ENCODE measurements around the gene FAM13A.

Gene FAM13A

DNA sequence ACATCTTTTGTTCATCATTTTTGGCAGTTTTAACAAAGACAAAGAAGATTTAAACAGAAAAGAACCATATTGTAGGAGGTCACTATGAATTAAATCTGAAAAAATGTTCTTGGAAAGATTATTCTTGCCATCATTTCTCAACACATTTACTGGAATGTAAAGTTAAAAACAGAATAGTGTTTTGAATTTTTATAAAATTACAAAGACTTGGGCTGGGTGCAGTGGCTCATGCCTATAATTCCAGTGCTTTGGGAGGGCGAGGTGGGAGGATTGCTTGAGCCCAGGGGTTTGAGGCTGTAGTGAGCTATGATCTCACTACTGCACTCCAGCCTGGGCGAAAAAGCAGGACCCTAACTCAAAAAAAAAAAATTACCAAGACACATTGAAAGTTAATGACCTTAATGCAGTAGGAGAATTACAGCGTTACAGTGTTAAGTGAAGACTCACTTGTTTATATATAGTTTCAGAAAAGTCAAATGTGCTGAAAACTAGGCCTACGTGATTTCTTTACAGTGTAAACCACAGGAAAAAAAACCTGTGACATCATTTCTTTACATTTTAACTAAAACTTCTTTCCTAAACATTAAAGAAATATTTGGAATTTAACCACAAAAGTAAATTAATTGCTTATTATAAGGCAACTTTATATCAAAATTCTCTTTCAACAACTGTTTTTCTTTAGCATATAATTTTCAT, 7.9 kb downstream of the FAM13A start:
- Histone ChIP-seq H3K27me3 (ENCODE audit: insufficient read depth, poor library complexity, severe bottlenecking) (no peaks in the 10 kb centered on the region), H3K27ac (replicated peaks) (no peak overlapping the region), H3K4me3 (replicated peaks; ENCODE audit: insufficient read depth, low read length) (no peak overlapping the region)
- no peak for TF ChIP-seq GABPA (IDR thresholded peaks at IDR 0.05; ENCODE audit: low read depth)
- TF ChIP-seq, protein P1, sequence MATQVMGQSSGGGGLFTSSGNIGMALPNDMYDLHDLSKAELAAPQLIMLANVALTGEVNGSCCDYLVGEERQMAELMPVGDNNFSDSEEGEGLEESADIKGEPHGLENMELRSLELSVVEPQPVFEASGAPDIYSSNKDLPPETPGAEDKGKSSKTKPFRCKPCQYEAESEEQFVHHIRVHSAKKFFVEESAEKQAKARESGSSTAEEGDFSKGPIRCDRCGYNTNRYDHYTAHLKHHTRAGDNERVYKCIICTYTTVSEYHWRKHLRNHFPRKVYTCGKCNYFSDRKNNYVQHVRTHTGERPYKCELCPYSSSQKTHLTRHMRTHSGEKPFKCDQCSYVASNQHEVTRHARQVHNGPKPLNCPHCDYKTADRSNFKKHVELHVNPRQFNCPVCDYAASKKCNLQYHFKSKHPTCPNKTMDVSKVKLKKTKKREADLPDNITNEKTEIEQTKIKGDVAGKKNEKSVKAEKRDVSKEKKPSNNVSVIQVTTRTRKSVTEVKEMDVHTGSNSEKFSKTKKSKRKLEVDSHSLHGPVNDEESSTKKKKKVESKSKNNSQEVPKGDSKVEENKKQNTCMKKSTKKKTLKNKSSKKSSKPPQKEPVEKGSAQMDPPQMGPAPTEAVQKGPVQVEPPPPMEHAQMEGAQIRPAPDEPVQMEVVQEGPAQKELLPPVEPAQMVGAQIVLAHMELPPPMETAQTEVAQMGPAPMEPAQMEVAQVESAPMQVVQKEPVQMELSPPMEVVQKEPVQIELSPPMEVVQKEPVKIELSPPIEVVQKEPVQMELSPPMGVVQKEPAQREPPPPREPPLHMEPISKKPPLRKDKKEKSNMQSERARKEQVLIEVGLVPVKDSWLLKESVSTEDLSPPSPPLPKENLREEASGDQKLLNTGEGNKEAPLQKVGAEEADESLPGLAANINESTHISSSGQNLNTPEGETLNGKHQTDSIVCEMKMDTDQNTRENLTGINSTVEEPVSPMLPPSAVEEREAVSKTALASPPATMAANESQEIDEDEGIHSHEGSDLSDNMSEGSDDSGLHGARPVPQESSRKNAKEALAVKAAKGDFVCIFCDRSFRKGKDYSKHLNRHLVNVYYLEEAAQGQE (IDR thresholded peaks at IDR 0.05; ENCODE audit: insufficient replicate concordance, low read depth), result no peak
- DNase-seq (ENCODE audit: low read depth in 1 of 2, low spot score in 1 of 2), result no peak

DNA sequence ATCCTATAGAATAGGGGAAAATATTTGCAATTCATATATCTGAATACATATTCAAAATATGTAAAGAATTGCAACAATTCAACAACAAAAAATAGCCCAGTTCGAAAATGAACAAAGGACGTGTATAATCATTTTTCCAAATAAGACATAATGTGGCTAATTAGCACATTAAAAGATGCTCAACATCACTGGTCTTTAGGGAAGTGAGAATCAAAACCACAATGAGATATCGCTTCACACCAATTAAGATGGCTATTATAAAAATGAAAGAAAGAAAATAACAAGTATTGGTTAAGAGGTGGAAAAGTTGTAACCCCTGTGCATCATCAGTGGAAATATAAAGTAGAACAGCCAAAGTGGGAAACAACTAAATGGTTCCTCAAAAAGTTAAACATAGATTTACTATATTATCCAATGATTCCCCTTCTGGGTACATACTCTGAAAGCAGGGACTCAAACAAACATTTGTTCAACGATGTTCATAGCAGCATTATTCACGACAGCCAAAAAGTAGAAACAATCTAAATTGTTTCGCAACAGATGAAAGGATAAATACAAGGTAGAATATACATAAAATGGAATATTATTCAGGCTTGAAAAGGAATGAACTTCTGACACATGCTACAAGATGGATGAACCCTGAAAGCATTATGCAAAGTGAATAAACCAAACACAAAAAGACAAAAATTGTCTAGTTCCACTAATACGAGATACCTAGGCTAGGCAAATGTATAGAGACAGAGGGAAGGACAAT, 12.7 kb downstream of the FAM13A start:
- DNase-seq (ENCODE audit: low read depth in 1 of 2, low spot score in 1 of 2), result no peak
- TF ChIP-seq, protein P1 (IDR thresholded peaks at IDR 0.05; ENCODE audit: insufficient replicate concordance, low read depth), result no peak
- no peak for TF ChIP-seq CTCF (IDR thresholded peaks at IDR 0.05; ENCODE audit: insufficient read depth, low read length)
- TF ChIP-seq SPI1 (IDR thresholded peaks at IDR 0.05; ENCODE audit: borderline replicate concordance, low read depth), result no peak
- no peak for TF ChIP-seq POLR2AphosphoS5 (IDR thresholded peaks at IDR 0.05; ENCODE audit: low read depth)
- TF ChIP-seq GABPA (IDR thresholded peaks at IDR 0.05; ENCODE audit: low read depth), result no peak
- Histone ChIP-seq H3K27ac (replicated peaks) (no peak overlapping the region), H3K27me3 (ENCODE audit: insufficient read depth, poor library complexity, severe bottlenecking) (no peaks in the 10 kb centered on the region), H3K4me3 (replicated peaks; ENCODE audit: insufficient read depth, low read length) (no peak overlapping the region)

- no peak overlapping the region for H3K4me3 ChIP-seq (replicated peaks; ENCODE audit: insufficient read depth, low read length)
- no peak for TF ChIP-seq SPI1 (IDR thresholded peaks at IDR 0.05; ENCODE audit: borderline replicate concordance, low read depth)
- DNase-seq (ENCODE audit: low read depth in 1 of 2, low spot score in 1 of 2), result no peak
- no peak overlapping the region for H3K27ac ChIP-seq (replicated peaks)
- H3K27me3 ChIP-seq (ENCODE audit: insufficient read depth, poor library complexity, severe bottlenecking), result no peaks in the 10 kb centered on the region
Observed at GRCh38 chr4:89042055-89042454, 14.9 kb downstream of the FAM13A start.

GRCh38 chr4:89039730-89040338, 17.2 kb downstream of the FAM13A start:
- DNase-seq (ENCODE audit: low read depth in 1 of 2, low spot score in 1 of 2), result no peak
- no peak for TF ChIP-seq CTCF (IDR thresholded peaks at IDR 0.05; ENCODE audit: insufficient read depth, low read length)
- TF ChIP-seq SPI1 (IDR thresholded peaks at IDR 0.05; ENCODE audit: borderline replicate concordance, low read depth), result no peak
- no peak for TF ChIP-seq POLR2AphosphoS5 (IDR thresholded peaks at IDR 0.05; ENCODE audit: low read depth)
- TF ChIP-seq, protein P1 (IDR thresholded peaks at IDR 0.05; ENCODE audit: insufficient replicate concordance, low read depth), result no peak
- TF ChIP-seq GABPA (IDR thresholded peaks at IDR 0.05; ENCODE audit: low read depth), result no peak

More at GRCh38 chr4:89039730-89040338, 17.2 kb downstream of the FAM13A start:
- Histone ChIP-seq H3K27ac (replicated peaks) (no peak overlapping the region), H3K27me3 (ENCODE audit: insufficient read depth, poor library complexity, severe bottlenecking) (no peaks in the 10 kb centered on the region), H3K4me3 (replicated peaks; ENCODE audit: insufficient read depth, low read length) (no peak overlapping the region)

Measured in HL-60 (cell line).